Transverse colon (tissue), 4 donors: ENCODE measurements around the gene ABHD17B. TPM values are rescaled to one million over a fixed set of nuclear protein-coding genes. Genes with fewer than 3 reads are reported as not detected.
A peak's percentile ranks its signal among the peaks of the same experiment; 100 is the strongest.

Experiments used
- DNase-seq: peaks from one replicate; pipeline ENCODE4 v3.0.0-alpha.2; 2019
- H3K27ac ChIP-seq, 4 donors: fragments of 200-600 bp; sonication (generic); 2 replicates each; pipeline ENCODE4 v1.5.1; 2016 to 2018; ENCODE audit warnings: inconsistent platforms in 4 of 4
- H3K27me3 ChIP-seq: fragments of 200-600 bp; sonication (generic); 2 replicates; pipeline ENCODE4 v1.5.1; 2017; ENCODE audit warnings: inconsistent platforms
- H3K36me3 ChIP-seq, 4 donors: fragments of 200-600 bp; sonication (generic); 2 replicates each; pipeline ENCODE4 v1.5.1; 2017 to 2019; ENCODE audit warnings: inconsistent platforms in 4 of 4
- H3K4me1 ChIP-seq, 4 donors: fragments of 200-600 bp; sonication (generic); 2 replicates each; pipeline ENCODE4 v1.5.1; 2017 to 2020; ENCODE audit warnings: inconsistent platforms in 4 of 4
- H3K4me3 ChIP-seq, 4 donors: fragments of 200-600 bp; sonication (generic); 1 replicate in 1 of 4; 2 replicates in 3 of 4; pipeline versions ENCODE4 v1.5.1 to v1.6.1; 2017 to 2019; ENCODE audit warnings: inconsistent platforms in 4 of 4
- H3K9me3 ChIP-seq, 2 donors: fragments of 200-600 bp; sonication (generic); 2 replicates each; pipeline ENCODE4 v1.5.1; 2017 to 2019; ENCODE audit warnings: inconsistent platforms in 2 of 2
- CTCF ChIP-seq, 5 experiments: fragments of 200-600 bp in 3 of 5; fragments of 450-650 bp in 2 of 5; sonication (generic) in 3 of 5; IDR thresholded peaks; 1 replicate in 2 of 5; 2 replicates in 3 of 5; pipeline ENCODE4 v1.5.1; 2016 to 2017; ENCODE audit warnings: antibody characterized with exemption in 5 of 5, inconsistent platforms in 3 of 5, mild to moderate bottlenecking in 2 of 5, moderate library complexity in 1 of 5
- EP300 ChIP-seq: sonication (generic); formaldehyde crosslinking; IDR thresholded peaks from one replicate; pipeline ENCODE4 v1.6.1; 2017; ENCODE audit warnings: antibody characterized with exemption, low read depth
- POLR2A ChIP-seq: fragments of 450-650 bp; IDR thresholded peaks from one replicate; pipeline ENCODE4 v1.6.1; 2016; ENCODE audit warnings: antibody characterized with exemption, mild to moderate bottlenecking, moderate library complexity
- POLR2AphosphoS5 ChIP-seq, 3 donors: sonication (generic); formaldehyde crosslinking; IDR thresholded peaks; one replicate each; pipeline ENCODE4 v1.6.1; 2016; ENCODE audit warnings: antibody characterized with exemption in 3 of 3
- WGBS, 2 donors: methylation state at CpG; one replicate each; pipeline ENCODE4 v1.1.5; 2018; ENCODE audit warnings: low coverage in 1 of 2; 5-methylcytosine and 5-hydroxymethylcytosine counted together
- in situ Hi-C, 4 donors: fragments of 200-750 bp; cut with MboI; loops; one replicate each; pipeline versions ENCODE4 v1.15.0 to v1.15.1; 2017; ENCODE audit warnings: low sequenced_read_pairs in 3 of 4, low pct_ligation_motif_present in 1 of 4, low pct_unique_long_range_greater_than_20kb in 1 of 4
- intact Hi-C: fragments of 100-400 bp; cut with DNase I; formaldehyde crosslinking; loops from one replicate; pipeline ENCODE4 v1.15.1; 2023; ENCODE audit warnings: low total_unique reads
- total RNA-seq, 4 donors: library from RNA; depleted of rRNA; stranded (reverse); fragments of >200 nt; gene quantifications; one replicate each; pipeline ENCODE4 v1.1.0, GENCODE V29; 2016

ABHD17B gene
- total RNA-seq, 4 donors from 2014 or later = 4.6 to 37.0 (median 21.5) TPM

GRCh38 chr9:71839668-71840067, 71.3 kb downstream of the ABHD17B start:
- TF ChIP-seq EP300 (no peak), POLR2A (no peak), CTCF (IDR thresholded peaks at IDR 0.05) (no peak), POLR2AphosphoS5 (IDR thresholded peaks at IDR 0.05) (no peak)
- no peak overlapping the region for H3K4me3 ChIP-seq
- no peak overlapping the region for H3K27ac ChIP-seq
- H3K36me3 ChIP-seq = no peaks in the 10 kb centered on the region
- in situ Hi-C loops (no loop called here), intact Hi-C loops (no loop called here)
- no peaks in the 10 kb centered on the region for H3K4me1 ChIP-seq
- H3K27me3 ChIP-seq = no peaks in the 10 kb centered on the region
- WGBS, 2 donors = 94% methylated on average over 5 of the region's 5 CpGs
- no peak for DNase-seq
- H3K9me3 ChIP-seq = peaks cover 0 to 4% of the 10 kb centered on the region in 2 donors

- Histone ChIP-seq H3K4me1 (peaks cover 0 to 16% (median 7%) of the 10 kb centered on the region in 4 donors), H3K36me3 (no peaks in the 10 kb centered on the region), H3K27ac (no peak overlapping the region), H3K27me3 (no peaks in the 10 kb centered on the region), H3K4me3 (no peak overlapping the region), H3K9me3 (peaks cover 0 to 10% of the 10 kb centered on the region in 2 donors)
- in situ Hi-C loops (no loop called here), intact Hi-C loops (no loop called here)
- no peak for DNase-seq
- TF ChIP-seq EP300 (no peak), CTCF (IDR thresholded peaks at IDR 0.05) (no peak)
These were observed 75.4 kb downstream of the ABHD17B start for GRCh38 chr9:71835596-71835995.

GRCh38 chr9:71830929-71831328, 80.1 kb downstream of the ABHD17B start:
- in situ Hi-C loops = no loop called here
- H3K9me3 ChIP-seq = peaks cover 0 to 10% of the 10 kb centered on the region in 2 donors
- H3K27me3 ChIP-seq = no peaks in the 10 kb centered on the region
- whole genome bisulfite sequencing, 2 donors = 17 to 34% methylated on average over 1 of the region's 1 CpG
- intact Hi-C loops = no loop called here
- H3K4me1 ChIP-seq = peaks cover 0 to 19% (median 8%) of the 10 kb centered on the region in 4 donors
- DNase-seq = peak; percentile 26
- peak overlapping the region; percentile 63 to 71 (median 68) for H3K27ac ChIP-seq
- no peaks in the 10 kb centered on the region for H3K36me3 ChIP-seq
- no peak overlapping the region for H3K4me3 ChIP-seq
- TF ChIP-seq EP300 = no peak
- peak in 2 of 3 donors; percentile 43 to 54 for TF ChIP-seq POLR2AphosphoS5 (IDR thresholded peaks at IDR 0.05)

GRCh38 chr9:71830153-71830552, 80.8 kb downstream of the ABHD17B start:
- in situ Hi-C loops (no loop called here), intact Hi-C loops (no loop called here)
- WGBS, 2 donors = 65 to 100% methylated on average over 2 to 3 of the region's 3 CpGs
- no peak for TF ChIP-seq EP300
- no peak for TF ChIP-seq CTCF (IDR thresholded peaks at IDR 0.05)
- TF ChIP-seq POLR2AphosphoS5 (IDR thresholded peaks at IDR 0.05) = no peak
- TF ChIP-seq POLR2A = no peak
- peaks cover 0 to 19% (median 8%) of the 10 kb centered on the region in 4 donors for H3K4me1 ChIP-seq
- peaks cover 0 to 10% of the 10 kb centered on the region in 2 donors for H3K9me3 ChIP-seq
- no peaks in the 10 kb centered on the region for H3K36me3 ChIP-seq
- no peak for DNase-seq
- H3K4me3 ChIP-seq = no peak overlapping the region
- H3K27ac ChIP-seq = peak overlapping the region; percentile 46 to 71 (median 68)
- H3K27me3 ChIP-seq = no peaks in the 10 kb centered on the region

- peaks cover 0 to 5% (median 2%) of the 10 kb centered on the region in 4 donors for H3K4me1 ChIP-seq
- H3K36me3 ChIP-seq = no peaks in the 10 kb centered on the region
- in situ Hi-C loops = no loop called here
- H3K27ac ChIP-seq = no peak overlapping the region
- intact Hi-C loops = no loop called here
- 40 to 100% methylated on average over 1 to 2 of the region's 2 CpGs for WGBS, 2 donors
- H3K27me3 ChIP-seq = no peaks in the 10 kb centered on the region
- no peaks in the 10 kb centered on the region for H3K9me3 ChIP-seq
- H3K4me3 ChIP-seq = no peak overlapping the region
- DNase-seq = no peak
- TF ChIP-seq POLR2A (no peak), EP300 (no peak), POLR2AphosphoS5 (IDR thresholded peaks at IDR 0.05) (no peak), CTCF (IDR thresholded peaks at IDR 0.05) (no peak)
These were observed 84.7 kb downstream of the ABHD17B start for GRCh38 chr9:71826279-71826678.
